ENCODE measurements around the gene SLC44A4. TPM values are rescaled to one million over a fixed set of nuclear protein-coding genes. Genes with fewer than 3 reads are reported as not detected.

The SLC44A4 gene
- total and polyA plus RNA-seq, 2 of the 8 experiments (the other 6 are each of a cell fraction or from before 2014, with no cell fraction given), result 4.8 to 7.0 TPM

- Histone ChIP-seq H3K79me2 (ENCODE audit: control insufficient read depth in 1 of 2, insufficient read depth in 2 of 2, low read length in 2 of 2) (peaks cover 0 to 5% of the 10 kb centered on the region in 2 experiments; a peak in 1 of 4 replicates), H4K91ac (replicated peaks; ENCODE audit: insufficient read length, low read length) (no peak overlapping the region), H4K8ac (ENCODE audit: extremely low read depth, insufficient read depth, low read length) (0 out of 2 replicates have a peak overlapping the region, but pooled peaks have one; percentile 42), H2BK12ac (ENCODE audit: low read depth, low read length) (no peak overlapping the region), H2BK15ac (ENCODE audit: low read length) (no peak overlapping the region), H3K79me1 (ENCODE audit: low read depth, low read length) (peaks cover 2% of the 10 kb centered on the region; the same call in 1 of the 2 replicates), H3K23ac (ENCODE audit: insufficient read length) (no peak overlapping the region), H3K4me2 (ENCODE audit: insufficient read depth in 1 of 2, low read depth in 2 of 2, low read length in 2 of 2) (peak overlapping the region; percentile 71 to 95), H3K56ac (replicated peaks; ENCODE audit: insufficient read length, low read depth, low read length) (no peak overlapping the region), H4K20me1 (replicated peaks in 1 of 2; ENCODE audit: control insufficient read depth in 1 of 2, insufficient read depth in 2 of 2, low read length in 2 of 2) (no peaks in the 10 kb centered on the region), H3K23me2 (ENCODE audit: low read depth, low read length) (peaks cover 8% of the 10 kb centered on the region), H3K14ac (ENCODE audit: insufficient read length) (no peak overlapping the region), H3K27me3 (replicated peaks in 1 of 4; ENCODE audit: control insufficient read depth in 3 of 4, extremely low read depth in 1 of 4, insufficient read depth in 3 of 4, low read length in 3 of 4) (no peaks in the 10 kb centered on the region), H3K9me3 (ENCODE audit: insufficient read depth in 2 of 2, low read depth in 1 of 2, low read length in 1 of 2) (no peaks in the 10 kb centered on the region), H3K4me1 (replicated peaks in 1 of 4; ENCODE audit: control insufficient read depth in 3 of 4, insufficient read depth in 4 of 4, low read length in 3 of 4) (peaks cover 0 to 5% (median 3%) of the 10 kb centered on the region in 4 experiments; a peak in 5 of 7 replicates), H2BK20ac (ENCODE audit: low read length) (no peak overlapping the region), H3K36me3 (ENCODE audit: control insufficient read depth in 2 of 4, insufficient read depth in 4 of 4, low read length in 3 of 4) (no peaks in the 10 kb centered on the region), H3K4ac (replicated peaks; ENCODE audit: insufficient read length, low read depth, low read length) (no peak overlapping the region), H3K9ac (replicated peaks in 1 of 4; ENCODE audit: extremely low read depth in 1 of 4, low read depth in 3 of 4, low read length in 3 of 4) (peak overlapping the region in 2 of 4 experiments; percentile 45 to 52; a peak in 2 of 7 replicates), H3K18ac (ENCODE audit: extremely low read depth, low read length) (no peak overlapping the region; the same call in 1 of the 2 replicates), H3K27ac (ENCODE audit: low read depth, low read length) (peak overlapping the region; percentile 37; the same call in 1 of the 2 replicates), H4K5ac (ENCODE audit: insufficient read length, low read depth, low read length) (no peak overlapping the region), H2BK5ac (ENCODE audit: low read depth, low read length) (peak overlapping the region; percentile 55; the same call in 1 of the 2 replicates), H2BK120ac (replicated peaks; ENCODE audit: low read depth, low read length) (no peak overlapping the region), H2AK5ac (ENCODE audit: low read depth, low read length) (no peak overlapping the region), H2AFZ (ENCODE audit: low read length) (no peak overlapping the region), H3K4me3 (ENCODE audit: extremely low read depth in 1 of 4, insufficient read depth in 2 of 4, low read depth in 3 of 4, low read length in 4 of 4) (peak overlapping the region; percentile 29 to 67 (median 48))
- CTCF ChIA-PET (ENCODE audit: partially characterized antibody), result interaction anchor here (1.0 to 3.6 kb wide), 3 partner anchors 9 to 17 kb away, joined by 3 to 28 read pairs (median 6); partner anchors contain the start of gene VARS1
- WGBS, 2 experiments (ENCODE audit: extremely low coverage in 1 of 2, insufficient coverage in 1 of 2, insufficient read length in 1 of 2, insufficient replicate concordance in 2 of 2, low coverage in 1 of 2, low lambda C conversion rate in 2 of 2, missing lambda C conversion rate in 1 of 2), result 0% methylated on average over 9 of the region's 13 CpGs; no CpG with 5 or more reads in 1 of the 2 experiments
- FAIRE-seq (no peak), DNase-seq (ENCODE audit: low read depth in 1 of 2, low spot score in 2 of 2) (peak; percentile 81 to 89)
- POLR2A ChIA-PET (ENCODE audit: partially characterized antibody), result interaction anchor here (0.6 to 6.3 kb wide), 26 partner anchors 9 to 274 kb away, joined by 3 to 119 read pairs (median 4); partner anchors contain the start of genes BAG6, C6orf47, DDAH2 and DDX39B
- TF ChIP-seq, protein P1, sequence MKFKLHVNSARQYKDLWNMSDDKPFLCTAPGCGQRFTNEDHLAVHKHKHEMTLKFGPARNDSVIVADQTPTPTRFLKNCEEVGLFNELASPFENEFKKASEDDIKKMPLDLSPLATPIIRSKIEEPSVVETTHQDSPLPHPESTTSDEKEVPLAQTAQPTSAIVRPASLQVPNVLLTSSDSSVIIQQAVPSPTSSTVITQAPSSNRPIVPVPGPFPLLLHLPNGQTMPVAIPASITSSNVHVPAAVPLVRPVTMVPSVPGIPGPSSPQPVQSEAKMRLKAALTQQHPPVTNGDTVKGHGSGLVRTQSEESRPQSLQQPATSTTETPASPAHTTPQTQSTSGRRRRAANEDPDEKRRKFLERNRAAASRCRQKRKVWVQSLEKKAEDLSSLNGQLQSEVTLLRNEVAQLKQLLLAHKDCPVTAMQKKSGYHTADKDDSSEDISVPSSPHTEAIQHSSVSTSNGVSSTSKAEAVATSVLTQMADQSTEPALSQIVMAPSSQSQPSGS (IDR thresholded peaks at IDR 0.05; ENCODE audit: low read length), result no peak
- TF ChIP-seq NANOG (IDR thresholded peaks at IDR 0.05; ENCODE audit: insufficient read depth, low read depth, low read length, poor library complexity, severe bottlenecking) (peak; percentile 29), CHD1 (IDR thresholded peaks at IDR 0.05; ENCODE audit: low read depth, low read length) (no peak), CREB1 (IDR thresholded peaks at IDR 0.05) (no peak; the same call in 1 of the 2 replicates), SP4 (IDR thresholded peaks at IDR 0.05; ENCODE audit: low read length) (no peak), POLR2AphosphoS5 (IDR thresholded peaks at IDR 0.05; ENCODE audit: low read depth, low read length) (peak; percentile 64), SIN3A (conservative IDR thresholded peaks at IDR 0.05 in 1 of 2, IDR thresholded peaks at IDR 0.05 in 1 of 2; ENCODE audit: low read depth in 1 of 2, low read length in 2 of 2) (peak; percentile 28 to 76), TEAD4 (IDR thresholded peaks at IDR 0.05; ENCODE audit: low read depth, low read length) (no peak; the same call in 1 of the 2 replicates), RAD21 (IDR thresholded peaks at IDR 0.05 in 1 of 2, conservative IDR thresholded peaks at IDR 0.05 in 1 of 2; ENCODE audit: low read depth in 2 of 2, low read length in 2 of 2) (no peak), CBX5 (IDR thresholded peaks at IDR 0.05; ENCODE audit: low read depth, low read length) (no peak), KDM4A (IDR thresholded peaks at IDR 0.05; ENCODE audit: low read depth, low read length, severe bottlenecking) (no peak)
Observed at GRCh38 chr6:31814677-31815024, 64.1 kb downstream of the SLC44A4 start.

Data from H1 (cell line).